HG03097 (cell line): Measurements from ENCODE around the gene USP30.
A peak's percentile ranks its signal among the peaks of the same experiment; 100 is the strongest.
"Not testable (repeated sequence)": the region's sequence is repeated elsewhere in the genome, so short reads cannot be mapped to it uniquely, and the experiment has no call there.

ENCODE experiments used
- ATAC-seq: cut with Tn5 transposase; IDR thresholded peaks from one replicate; pipeline ENCODE4 v1.9.1; 2021; ENCODE audit not compliant: unreplicated experiment, low FRiP score

Gene USP30, protein sequence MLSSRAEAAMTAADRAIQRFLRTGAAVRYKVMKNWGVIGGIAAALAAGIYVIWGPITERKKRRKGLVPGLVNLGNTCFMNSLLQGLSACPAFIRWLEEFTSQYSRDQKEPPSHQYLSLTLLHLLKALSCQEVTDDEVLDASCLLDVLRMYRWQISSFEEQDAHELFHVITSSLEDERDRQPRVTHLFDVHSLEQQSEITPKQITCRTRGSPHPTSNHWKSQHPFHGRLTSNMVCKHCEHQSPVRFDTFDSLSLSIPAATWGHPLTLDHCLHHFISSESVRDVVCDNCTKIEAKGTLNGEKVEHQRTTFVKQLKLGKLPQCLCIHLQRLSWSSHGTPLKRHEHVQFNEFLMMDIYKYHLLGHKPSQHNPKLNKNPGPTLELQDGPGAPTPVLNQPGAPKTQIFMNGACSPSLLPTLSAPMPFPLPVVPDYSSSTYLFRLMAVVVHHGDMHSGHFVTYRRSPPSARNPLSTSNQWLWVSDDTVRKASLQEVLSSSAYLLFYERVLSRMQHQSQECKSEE

DNA sequence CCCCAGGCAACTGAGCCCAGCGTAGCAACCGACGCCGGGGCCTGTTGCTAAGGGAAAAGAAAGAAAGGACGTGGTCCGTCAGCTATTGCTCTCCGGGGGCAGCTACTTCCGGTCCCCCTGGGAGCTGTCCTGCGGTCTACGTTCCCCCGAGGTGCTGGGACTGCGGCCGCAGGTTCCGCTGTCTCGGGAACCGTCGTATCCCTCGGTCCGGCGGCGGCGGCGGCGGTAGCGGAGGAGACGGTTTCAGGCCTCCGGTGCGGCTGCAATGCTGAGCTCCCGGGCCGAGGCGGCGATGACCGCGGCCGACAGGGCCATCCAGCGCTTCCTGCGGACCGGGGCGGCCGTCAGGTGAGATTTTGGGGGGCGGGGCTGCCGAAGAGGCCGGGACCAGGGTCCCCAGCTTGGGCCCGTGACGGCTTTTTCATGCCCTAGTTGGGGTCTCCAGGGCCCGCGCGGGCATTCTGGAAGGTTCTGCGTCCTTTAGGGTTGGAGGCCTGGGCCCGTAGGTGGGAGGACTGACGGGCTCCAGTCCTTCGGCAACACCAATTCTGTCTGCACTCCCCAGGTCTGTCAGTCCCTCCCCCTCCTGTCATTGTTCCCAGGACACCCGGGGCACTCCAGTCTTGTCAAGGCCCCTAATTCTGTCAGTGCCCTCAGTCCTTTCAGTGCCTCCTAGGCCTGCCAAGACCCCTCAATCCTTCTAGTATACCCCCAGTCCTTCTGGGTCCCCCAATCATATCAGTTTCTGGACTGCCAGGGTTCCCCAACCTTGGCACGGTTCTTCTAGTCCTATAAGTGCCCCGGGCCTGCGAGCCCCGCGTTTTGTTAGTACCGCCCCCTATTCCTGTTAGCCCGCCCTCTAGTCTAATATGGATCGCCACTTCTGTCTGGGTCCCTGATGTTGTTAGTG lies at the start of gene USP30:
USP30 (plus strand) TSS at position 163 of the 910 bp plus-strand sequence; CDS start at position 266, 103 bp downstream.
- ATAC-seq = peak; percentile 63

DNA sequence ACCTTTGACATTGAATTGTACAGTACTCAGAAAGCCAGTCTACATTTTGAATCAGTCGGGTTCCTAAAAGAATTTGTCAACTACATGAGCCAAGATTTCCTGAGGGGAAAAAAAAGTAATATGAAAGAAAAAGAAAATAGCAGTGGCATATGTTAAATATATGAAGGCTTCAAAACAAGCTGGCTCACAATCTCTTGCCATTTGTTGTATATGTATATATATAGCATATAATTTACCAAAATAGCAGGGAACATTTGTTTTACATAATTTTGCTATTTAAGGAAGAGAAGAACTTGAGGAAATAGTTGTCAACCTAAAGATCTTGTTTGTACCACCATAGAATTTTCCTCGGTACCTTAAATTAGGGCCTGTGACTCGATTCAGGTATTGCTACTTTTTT lies 48.4 kb upstream of the USP30 start:
- no peak for ATAC-seq

DNA sequence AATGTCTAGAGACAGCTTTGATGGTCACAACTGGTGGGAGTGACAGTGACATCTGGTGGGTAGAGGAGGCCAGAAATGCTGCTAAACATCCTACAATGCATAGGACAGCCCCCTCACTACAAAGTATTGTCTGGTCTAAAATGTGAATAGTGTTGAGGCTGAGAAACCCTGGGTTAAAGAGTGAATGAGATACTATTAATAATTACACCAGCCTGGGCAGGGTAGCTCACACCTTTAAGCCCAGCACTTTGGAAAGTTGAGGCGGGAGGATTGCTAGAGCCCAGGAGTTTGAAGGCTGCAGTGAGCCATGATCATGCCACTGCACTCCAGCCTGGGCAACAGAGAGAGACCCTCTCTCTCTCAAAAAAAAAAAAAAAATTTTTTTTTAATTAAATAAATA lies 42.6 kb upstream of the USP30 start:
- ATAC-seq = no peak

DNA sequence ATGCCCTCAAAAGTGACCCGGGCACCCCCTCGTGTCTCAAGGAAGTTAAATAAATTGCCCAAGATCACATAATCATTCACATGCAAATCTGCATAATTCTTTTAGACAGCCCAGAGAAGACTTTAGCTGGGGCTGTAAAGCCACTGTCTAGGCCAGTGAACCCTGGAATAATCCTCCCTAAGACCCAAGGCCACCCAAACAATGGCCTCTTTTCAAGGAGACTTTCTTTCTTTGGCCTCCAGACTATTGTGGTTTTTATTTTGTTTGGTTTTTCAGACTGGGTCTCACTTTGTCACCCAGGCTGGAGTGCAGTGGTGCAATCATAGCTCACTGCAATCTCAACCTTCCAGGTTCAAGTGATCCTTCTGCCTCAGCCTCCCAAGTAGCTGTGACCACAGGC lies 42.1 kb upstream of the USP30 start:
- no peak for ATAC-seq

DNA sequence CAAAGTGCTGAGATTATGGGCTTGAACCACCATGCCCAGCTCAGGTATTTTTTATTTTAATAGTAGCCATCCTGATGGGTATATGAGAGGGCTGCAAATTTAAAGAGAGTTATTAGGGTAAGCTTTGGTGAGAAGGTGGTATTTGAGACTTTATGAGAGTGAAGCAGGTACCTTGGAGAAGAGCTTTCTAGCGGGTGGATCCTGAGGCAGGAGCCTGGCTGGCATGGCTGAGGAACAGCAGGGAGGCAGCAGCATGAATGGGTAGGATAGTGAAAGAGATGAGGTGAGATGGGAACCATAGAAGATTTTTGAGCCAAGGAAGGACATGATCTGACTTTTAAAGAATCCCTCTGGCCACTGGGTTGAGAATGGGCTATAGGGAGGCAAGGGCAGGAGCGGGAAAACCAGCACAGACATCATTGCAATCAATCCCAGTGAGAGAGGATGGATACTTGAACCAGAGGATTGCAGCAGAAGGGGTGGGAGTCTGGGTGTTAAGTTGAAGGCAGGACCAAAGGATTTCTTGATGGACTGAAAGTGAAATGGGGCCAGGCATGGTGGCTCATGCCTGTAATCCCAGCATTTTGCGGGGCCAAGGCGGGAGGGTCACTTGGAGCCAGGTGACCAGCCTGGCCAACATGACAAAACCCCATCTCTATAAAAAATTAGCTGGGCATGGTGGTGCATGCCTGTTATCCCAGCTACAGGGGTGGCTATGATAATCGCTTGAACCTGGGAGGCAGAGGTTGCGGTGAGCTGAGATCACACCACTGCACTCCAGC lies 37.2 kb upstream of the USP30 start:
- ATAC-seq = no peak

DNA sequence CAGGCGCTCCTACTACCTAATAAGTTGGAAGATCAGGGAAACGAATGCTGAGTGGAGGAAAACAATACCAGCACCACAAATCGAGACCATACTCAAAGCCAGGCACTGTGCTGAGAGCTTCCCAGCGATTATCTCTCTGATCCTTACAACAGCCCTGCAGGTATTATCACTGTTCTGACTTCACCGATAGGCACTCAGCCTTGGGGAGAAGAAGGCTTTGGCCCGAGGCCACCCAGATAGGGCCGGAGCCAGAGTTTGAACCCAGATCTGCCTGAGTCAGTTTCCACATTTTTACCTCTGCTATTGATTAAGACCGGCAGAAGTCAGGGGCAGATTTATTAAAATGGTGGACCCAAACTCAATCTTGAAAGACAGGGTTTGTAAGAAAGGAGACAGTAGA lies 36.4 kb upstream of the USP30 start:
- no peak for ATAC-seq

DNA sequence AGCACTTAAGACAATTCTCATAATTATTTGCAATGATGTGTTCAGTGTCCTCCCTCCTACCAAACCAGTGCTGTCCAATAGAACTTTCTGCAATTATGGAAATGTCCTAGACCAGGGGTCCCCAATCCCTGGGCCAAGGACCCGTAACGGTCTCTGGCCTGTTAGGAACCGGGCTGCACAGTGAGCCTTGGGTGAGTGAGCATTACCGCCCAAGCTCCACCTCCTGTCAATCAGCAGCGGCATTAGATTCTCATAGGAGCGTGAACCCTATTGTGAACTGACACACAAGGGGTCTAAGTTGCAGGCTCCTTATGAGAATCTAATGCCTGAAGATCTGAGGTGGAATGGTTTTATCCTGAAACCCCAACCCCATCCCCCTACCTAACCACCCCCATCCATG lies 35.4 kb upstream of the USP30 start:
- no peak for ATAC-seq

DNA sequence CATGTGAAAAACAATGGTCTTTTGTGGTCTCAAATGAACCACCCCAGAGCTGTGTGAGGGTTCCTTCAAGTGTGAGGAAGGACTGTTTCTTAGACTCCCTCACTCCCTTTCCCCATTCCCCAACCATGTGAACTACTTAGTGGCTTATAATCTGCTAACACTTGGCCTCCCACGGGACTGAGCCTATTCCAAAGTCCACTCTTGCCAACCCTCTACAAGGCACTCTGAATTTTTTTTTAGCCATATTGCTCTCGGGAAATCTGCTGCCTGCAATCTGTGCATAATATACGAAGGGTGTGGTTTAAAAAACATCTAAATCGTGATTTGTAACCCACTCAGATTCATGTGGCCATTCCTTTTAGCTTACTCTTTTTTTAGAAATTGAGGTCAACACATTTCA lies 34.1 kb upstream of the USP30 start:
- ATAC-seq = no peak

DNA sequence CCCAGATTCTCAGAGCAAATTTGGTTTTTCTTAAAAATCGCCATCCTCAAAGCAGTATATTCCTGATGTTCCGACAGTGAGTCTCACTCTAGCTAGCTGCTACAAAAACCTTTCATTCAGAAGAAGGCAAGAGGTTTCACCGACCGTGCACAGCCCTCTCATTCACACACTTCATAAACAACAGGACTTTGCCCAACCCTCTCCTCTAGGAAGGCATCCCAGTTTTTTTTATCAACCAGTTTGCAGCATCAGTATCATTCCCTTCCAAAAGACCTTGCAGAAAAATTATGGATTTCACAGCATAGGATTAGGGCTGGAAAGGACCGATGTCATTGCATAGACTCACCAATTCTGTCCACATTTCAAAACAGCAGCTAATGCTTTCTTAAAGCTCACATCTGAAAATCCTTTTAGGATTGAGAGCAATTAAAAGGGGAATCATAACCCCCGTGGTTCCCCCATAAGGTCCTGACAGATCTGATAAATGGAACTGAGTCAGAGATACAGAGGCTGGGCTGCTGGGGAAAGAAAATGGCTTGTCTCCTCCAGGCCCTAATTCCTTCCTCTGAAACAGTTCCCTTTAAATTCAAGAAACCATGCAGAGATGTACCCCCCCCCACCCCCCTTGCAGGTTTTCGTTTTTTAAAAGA lies 32.1 kb upstream of the USP30 start:
- ATAC-seq = no peak

DNA sequence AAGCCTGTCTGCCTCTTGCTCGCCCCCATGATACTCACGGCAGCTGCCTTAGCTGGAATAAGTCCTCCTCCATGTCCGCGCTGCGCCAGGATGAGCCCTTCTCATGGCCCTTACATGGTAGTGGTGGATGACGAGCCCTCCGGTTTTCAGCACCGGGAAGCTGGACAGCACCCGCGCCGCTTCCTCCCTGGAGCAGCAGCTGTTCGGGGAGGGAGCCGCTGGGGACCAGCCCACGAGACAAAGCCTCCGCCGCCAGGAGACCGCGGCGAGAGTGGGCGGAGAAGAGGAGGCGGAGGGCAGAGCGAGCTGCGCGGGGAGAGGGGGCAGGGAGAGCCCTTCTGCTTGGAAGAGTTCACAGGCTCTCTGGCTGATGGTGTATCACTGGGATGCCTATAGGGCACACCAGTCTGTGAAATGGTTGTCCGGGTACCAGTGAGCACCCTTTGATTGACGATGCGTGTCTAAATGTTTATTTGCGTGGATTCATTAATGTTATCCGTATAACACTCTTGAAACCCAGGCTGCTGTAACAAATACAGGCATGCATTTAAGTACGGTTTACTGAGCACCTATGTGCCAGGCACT lies 31.5 kb upstream of the USP30 start, which contains the start of gene SVOP:
SVOP (minus strand) TSS at position 273 of the 585 bp plus-strand sequence; CDS start at position 73, 200 bp downstream.
- no peak for ATAC-seq

DNA sequence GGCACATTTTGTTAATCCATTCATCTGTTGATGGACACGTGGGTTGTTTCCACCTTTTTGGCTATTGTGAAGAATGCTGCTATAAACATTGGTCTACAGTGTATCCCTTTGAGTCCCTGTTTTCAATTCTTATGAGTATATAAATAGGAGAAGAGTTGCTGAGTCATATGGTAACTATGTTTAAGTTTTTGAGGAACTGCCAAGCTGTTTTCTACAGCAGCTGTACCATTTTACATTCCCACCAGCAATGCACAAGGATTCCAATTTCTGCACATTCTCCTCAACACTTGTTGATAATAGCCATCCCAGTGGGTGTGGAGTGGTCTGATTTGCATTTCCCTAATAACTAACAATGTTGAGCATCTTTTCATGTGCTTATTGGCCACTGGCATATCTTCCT lies 24.6 kb upstream of the USP30 start:
- ATAC-seq = no peak

DNA sequence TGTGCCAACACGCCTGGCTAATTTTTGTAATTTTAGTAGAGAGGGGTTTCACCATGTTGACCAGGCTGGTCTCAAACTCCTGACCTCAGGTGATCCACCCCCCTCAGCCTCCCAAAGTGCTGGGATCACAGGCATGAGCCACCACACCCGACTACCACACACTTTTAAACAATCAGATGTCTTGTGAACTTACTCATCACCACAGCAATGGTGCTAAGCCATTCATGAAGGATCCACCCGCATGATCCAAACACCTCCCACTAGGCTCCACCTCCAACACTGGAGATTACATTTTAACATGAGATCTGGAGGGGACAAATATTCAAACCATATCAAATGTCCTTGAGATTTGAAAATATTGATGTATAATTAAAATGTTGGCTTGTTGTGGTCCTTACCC lies 23.8 kb upstream of the USP30 start:
- not testable (repeated sequence) for ATAC-seq

DNA sequence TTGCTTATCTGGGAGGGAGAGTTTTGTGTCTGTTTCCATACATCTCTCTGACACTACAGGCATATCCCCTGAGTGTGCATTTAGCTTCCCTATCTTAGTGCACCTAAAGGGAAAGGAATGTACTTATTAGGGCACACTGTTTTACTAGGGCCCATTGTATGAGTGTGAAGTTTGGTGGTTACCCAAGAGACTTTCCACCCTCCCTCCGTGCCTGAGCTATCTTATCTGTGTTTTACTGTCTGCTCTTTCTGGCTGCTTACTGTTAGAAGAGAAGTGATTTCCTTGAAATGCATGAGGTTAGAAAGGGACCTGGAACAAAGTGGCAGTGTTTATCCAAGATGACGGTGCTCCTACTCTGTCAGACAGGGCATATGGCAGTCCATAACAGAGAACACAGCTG lies 23.0 kb upstream of the USP30 start:
- no peak for ATAC-seq

DNA sequence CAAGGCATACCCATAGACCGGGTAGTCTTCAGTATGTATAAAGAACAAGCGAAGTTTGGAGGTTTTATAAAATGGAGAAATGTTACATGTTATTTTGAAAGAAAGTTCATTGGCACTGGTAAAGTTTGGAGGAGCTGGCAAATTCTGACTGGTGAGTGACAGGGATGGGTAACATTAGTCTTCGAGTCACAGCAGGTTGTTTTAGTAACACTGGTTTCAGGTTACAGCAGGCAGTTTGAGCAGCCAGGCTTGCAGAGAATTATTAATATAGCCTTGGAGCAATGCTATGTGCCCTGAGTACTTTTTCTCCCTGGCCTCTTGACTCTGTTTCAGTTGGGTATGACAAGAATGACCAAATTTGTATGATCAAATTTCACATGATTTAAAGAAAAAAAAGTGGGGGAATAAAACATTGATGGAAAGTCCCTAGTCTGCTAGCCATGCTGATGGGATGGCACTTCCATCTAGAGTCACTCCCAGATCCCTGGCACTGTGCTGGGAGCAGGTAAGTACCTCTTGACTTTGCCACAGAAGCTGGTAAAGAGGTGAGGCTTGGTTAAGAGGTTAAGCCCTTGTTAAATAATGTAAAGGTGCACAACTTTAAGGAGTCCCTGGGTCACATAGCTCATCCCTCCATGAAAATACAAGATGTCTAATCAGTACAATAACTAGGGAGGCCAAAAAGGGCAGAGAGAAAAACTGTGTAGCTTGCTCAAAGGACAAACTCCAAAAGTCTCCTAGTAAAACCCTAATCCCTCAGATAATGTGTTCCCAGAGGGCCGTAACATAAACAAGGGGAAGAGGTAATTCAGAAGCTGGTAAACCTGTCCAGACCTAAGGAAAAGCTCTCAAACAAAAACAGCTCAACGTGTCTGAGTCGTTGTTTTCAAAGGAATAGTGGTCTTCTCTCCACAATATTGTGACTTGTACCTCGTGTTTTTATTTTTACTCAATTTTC lies 18.9 kb upstream of the USP30 start:
- ATAC-seq = no peak

DNA sequence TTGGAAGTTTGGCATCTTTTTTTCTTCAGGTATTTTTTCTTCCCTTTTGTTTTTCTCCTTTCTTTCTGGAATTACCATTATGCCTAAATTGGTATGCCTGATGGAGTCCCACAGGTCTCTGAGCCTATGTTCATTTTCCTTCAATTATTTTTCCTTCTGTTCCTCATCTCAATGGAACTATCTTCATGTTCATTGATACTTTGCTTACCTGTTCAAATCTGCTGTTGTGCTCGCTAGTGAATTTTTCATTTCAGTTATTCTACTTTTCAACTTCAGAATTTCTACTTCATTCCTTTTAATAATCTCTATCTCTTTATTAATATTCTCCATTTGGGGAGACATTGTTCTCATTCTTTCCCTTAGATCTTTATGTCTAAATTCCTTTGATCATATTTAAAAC lies 15.4 kb upstream of the USP30 start:
- ATAC-seq = no peak

DNA sequence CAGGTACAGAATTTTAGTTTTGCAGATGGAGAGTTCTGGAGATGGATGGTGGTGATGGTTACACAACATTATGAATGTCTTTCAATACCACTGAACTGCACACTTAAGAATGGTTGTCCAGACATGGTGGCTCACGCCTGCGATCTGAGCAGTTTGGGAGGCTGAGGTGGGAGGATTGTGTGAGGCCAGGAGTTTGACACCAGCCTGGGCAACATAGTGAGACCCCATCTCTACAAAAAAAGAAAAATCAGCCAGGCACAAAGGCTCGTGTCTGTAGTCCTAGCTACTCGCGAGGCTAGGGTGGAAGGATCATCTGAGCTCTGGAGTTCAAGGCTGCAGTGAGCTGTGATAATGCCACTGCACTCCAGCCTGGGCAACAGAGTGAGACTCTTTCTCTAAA lies 8.1 kb upstream of the USP30 start:
- no peak for ATAC-seq

DNA sequence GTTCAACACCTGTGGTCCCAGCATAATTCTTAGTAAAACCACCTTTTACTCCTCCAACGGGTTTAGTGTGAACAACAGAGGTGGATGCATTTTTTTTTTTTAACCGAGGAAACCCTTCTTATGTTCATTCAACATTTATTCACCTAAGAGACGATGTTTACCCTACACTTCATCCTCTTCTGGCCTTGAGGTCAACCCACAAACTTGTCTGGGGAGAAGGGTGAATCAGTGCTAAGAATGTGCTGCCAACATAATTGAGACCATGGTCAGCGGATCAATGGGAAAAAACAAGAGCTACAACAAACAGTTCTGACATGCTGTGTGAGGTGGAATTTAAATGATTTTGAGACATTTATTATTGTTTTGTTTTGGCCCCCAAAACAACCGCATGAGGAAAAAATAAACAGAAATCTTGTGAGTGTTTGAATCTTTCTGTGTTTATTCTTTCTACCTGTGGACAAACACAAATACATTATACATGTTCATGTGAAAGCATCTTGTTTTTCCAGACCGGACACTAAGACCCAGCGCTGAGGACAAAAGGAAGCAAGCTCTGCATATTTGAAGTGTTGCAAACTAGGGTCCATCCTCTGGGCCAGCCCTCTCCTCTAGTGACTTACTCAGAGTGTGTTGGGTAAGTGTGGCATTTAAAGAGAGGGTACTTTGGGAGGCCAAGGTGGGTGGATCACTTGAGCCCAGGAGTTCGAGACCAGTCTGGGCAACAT lies 5.1 kb upstream of the USP30 start:
- no peak for ATAC-seq

DNA sequence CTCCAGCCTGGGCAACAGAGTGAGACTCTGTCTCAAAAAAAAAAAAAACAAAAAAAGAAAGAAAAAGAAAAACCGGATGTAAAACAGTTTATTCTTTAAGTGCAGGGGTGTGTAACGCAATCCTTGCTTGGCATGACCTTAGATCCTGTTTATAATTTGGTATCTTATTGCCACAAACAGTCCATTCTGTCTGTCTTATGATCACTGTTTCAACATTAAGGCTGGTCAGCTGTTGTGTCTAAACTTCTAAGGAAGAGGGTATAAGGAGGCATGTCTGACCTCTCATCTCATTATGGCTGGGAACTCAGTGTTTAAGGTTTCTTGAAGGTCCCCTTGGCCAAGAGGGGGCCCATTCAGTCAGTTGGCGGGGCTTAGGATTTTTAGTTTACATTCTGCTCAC lies 3.7 kb upstream of the USP30 start:
- not testable (repeated sequence) for ATAC-seq
